GM23338 (cell line): ENCODE data around the gene NSD2. TPM values are rescaled to one million over a fixed set of nuclear protein-coding genes. Genes with fewer than 3 reads are reported as not detected.

Experiments used
- ATAC-seq: fragments of 200-7000 bp; cut with Tn5 transposase; 3 replicates; pipeline ENCODE4 v1.9.1; 2020
- DNase-seq: peaks from one replicate; pipeline ENCODE4 v3.0.0-alpha.2; 2015; ENCODE audit warnings: low spot score
- H2AFZ ChIP-seq: fragments of 200-600 bp; sonication (generic); 2 replicates; pipeline ENCODE4 v1.8.0; 2016; ENCODE audit warnings: antibody characterized with exemption, mild to moderate bottlenecking, moderate library complexity
- H3F3A ChIP-seq: fragments of 200-600 bp; sonication (generic); replicated peaks from 2 replicates; pipeline ENCODE4 v1.8.0; 2017; ENCODE audit warnings: antibody characterized with exemption, mixed run types, low read depth
- H3K27ac ChIP-seq: fragments of 200-600 bp; sonication (generic); 2 replicates; pipeline ENCODE4 v1.6.1; 2016; ENCODE audit warnings: low read depth
- H3K27me3 ChIP-seq: fragments of 200-600 bp; sonication (generic); 2 replicates; pipeline ENCODE4 v1.8.0; 2016; ENCODE audit warnings: mild to moderate bottlenecking, mixed run types, moderate library complexity; ENCODE audit not compliant: insufficient read depth
- H3K36me3 ChIP-seq: fragments of 200-600 bp; sonication (generic); 2 replicates; pipeline ENCODE4 v1.8.0; 2016; ENCODE audit warnings: mild to moderate bottlenecking; ENCODE audit not compliant: insufficient read depth
- H3K4me1 ChIP-seq: fragments of 200-600 bp; sonication (generic); 2 replicates; pipeline ENCODE4 v1.8.0; 2016; ENCODE audit warnings: mild to moderate bottlenecking, moderate library complexity; ENCODE audit not compliant: insufficient read depth
- H3K4me2 ChIP-seq: fragments of 200-600 bp; sonication (generic); 2 replicates; pipeline ENCODE4 v1.7.1; 2017; ENCODE audit warnings: mixed run types
- H3K4me3 ChIP-seq: fragments of 200-600 bp; sonication (generic); 2 replicates; pipeline ENCODE4 v1.6.1; 2016; ENCODE audit warnings: mixed run types
- H3K79me2 ChIP-seq: fragments of 200-600 bp; sonication (generic); replicated peaks from 2 replicates; pipeline ENCODE4 v1.8.0; 2017; ENCODE audit warnings: mild to moderate bottlenecking; ENCODE audit not compliant: insufficient read depth
- H3K9me2 ChIP-seq: fragments of 200-600 bp; sonication (generic); 2 replicates; pipeline ENCODE4 v1.8.0; 2017; ENCODE audit not compliant: insufficient read depth
- H4K20me1 ChIP-seq: fragments of 200-600 bp; sonication (generic); replicated peaks from 2 replicates; pipeline ENCODE4 v1.8.0; 2017; ENCODE audit warnings: mild to moderate bottlenecking; ENCODE audit not compliant: insufficient read depth
- H3K27ac Mint-ChIP-seq: 2 replicates; pipeline ENCODE4 v1.8.0; 2020; ENCODE audit warnings: inconsistent platforms, mild to moderate bottlenecking, moderate library complexity, mixed read lengths
- H3K27me3 Mint-ChIP-seq: 3 replicates; pipeline ENCODE4 v1.8.0; 2022; ENCODE audit warnings: low read depth, mild to moderate bottlenecking, moderate library complexity, mixed read lengths, inconsistent platforms; ENCODE audit not compliant: insufficient read depth, poor library complexity
- H3K36me3 Mint-ChIP-seq: 3 replicates; pipeline ENCODE4 v1.8.0; 2021; ENCODE audit warnings: low read depth, mild to moderate bottlenecking, inconsistent platforms, moderate library complexity, mixed read lengths
- H3K4me1 Mint-ChIP-seq: 3 replicates; pipeline ENCODE4 v1.8.0; 2020; ENCODE audit warnings: mild to moderate bottlenecking, inconsistent platforms, mixed read lengths
- H3K4me3 Mint-ChIP-seq: 3 replicates; pipeline ENCODE4 v1.8.0; 2021; ENCODE audit warnings: moderate library complexity, mild to moderate bottlenecking, inconsistent platforms, mixed read lengths
- H3K9me3 Mint-ChIP-seq: 3 replicates; pipeline ENCODE4 v1.8.0; 2020; ENCODE audit warnings: moderate library complexity, mild to moderate bottlenecking, inconsistent platforms, mixed read lengths
- CREB1 ChIP-seq: fragments of 250-450 bp; sonication (Bioruptor Pico); IDR thresholded peaks from 2 replicates; pipeline ENCODE4 v1.5.0; 2020; ENCODE audit warnings: low read depth, mild to moderate bottlenecking, moderate library complexity
- EZH2 ChIP-seq: fragments of 200-600 bp; sonication (generic); IDR thresholded peaks from one replicate; pipeline ENCODE4 v1.8.0; 2017; ENCODE audit warnings: antibody characterized with exemption, mild to moderate bottlenecking, low read depth; ENCODE audit not compliant: unreplicated experiment
- EZH2phosphoT487 ChIP-seq: fragments of 200-600 bp; sonication (generic); IDR thresholded peaks from one replicate; pipeline ENCODE4 v1.8.1; 2018; ENCODE audit warnings: antibody characterized with exemption; ENCODE audit not compliant: unreplicated experiment
- JUNB ChIP-seq: IDR thresholded peaks from one replicate; pipeline ENCODE4 v1.6.1; 2016; ENCODE audit warnings: antibody characterized with exemption; ENCODE audit not compliant: unreplicated experiment
- NANOG ChIP-seq: IDR thresholded peaks from 2 replicates; pipeline ENCODE4 v1.6.1; 2016; ENCODE audit warnings: antibody characterized with exemption, borderline replicate concordance
- POLR2AphosphoS5 ChIP-seq: IDR thresholded peaks from 2 replicates; pipeline ENCODE4 v1.6.1; 2016; ENCODE audit warnings: antibody characterized with exemption, low read depth
- STAT1 ChIP-seq: IDR thresholded peaks from one replicate; pipeline ENCODE4 v1.6.1; 2016; ENCODE audit warnings: antibody characterized with exemption; ENCODE audit not compliant: unreplicated experiment
- ZNF114 ChIP-seq: fragments of 250-450 bp; sonication (Bioruptor Pico); IDR thresholded peaks from 2 replicates; pipeline ENCODE4 v1.5.0; 2020; ENCODE audit warnings: mild to moderate bottlenecking, moderate library complexity
- ZNF331 ChIP-seq: fragments of 250-450 bp; sonication (Bioruptor Pico); IDR thresholded peaks from 2 replicates; pipeline ENCODE4 v1.5.0; 2020; ENCODE audit warnings: low read depth, mild to moderate bottlenecking, moderate library complexity
- polyA plus RNA-seq: library from polyadenylated mRNA; unstranded; fragments of >200 nt; fragmentation: Nextera tagmentation; extraction: Ambion mirVana; gene quantifications from 2 replicates; pipeline ENCODE4 v1.2.1, GENCODE V29; 2016
- total RNA-seq: library from RNA; depleted of rRNA; stranded (reverse); fragments of >200 nt; shearing (Covaris generic); gene quantifications from 2 replicates; pipeline ENCODE4 v1.2.3, GENCODE V29; 2014
- TF ChIP-seq, protein P1 (sequence below): IDR thresholded peaks from one replicate; pipeline ENCODE4 v1.6.1; 2018; ENCODE audit warnings: antibody characterized with exemption; ENCODE audit not compliant: unreplicated experiment
- TF ChIP-seq, protein P2 (sequence below), 2 experiments: fragments of 200-600 bp in 1 of 2; sonication (generic) in 1 of 2; conservative IDR thresholded peaks; 2 replicates each; pipeline versions ENCODE4 v1.5.1 to v1.6.1; 2016 to 2017; ENCODE audit warnings: antibody characterized with exemption in 2 of 2, low read depth in 2 of 2, mild to moderate bottlenecking in 2 of 2, moderate library complexity in 1 of 2
- TF ChIP-seq, protein P3 (sequence below): IDR thresholded peaks from 2 replicates; pipeline ENCODE4 v1.6.1; 2016; ENCODE audit warnings: antibody characterized with exemption
- TF ChIP-seq, protein P4 (sequence below): fragments of 250-450 bp; sonication (Bioruptor Pico); IDR thresholded peaks from 2 replicates; pipeline ENCODE4 v1.5.0; 2020; ENCODE audit warnings: mild to moderate bottlenecking, moderate library complexity

Gene NSD2
- total and polyA plus RNA-seq, 2 experiments from 2014 or later = 33.5 to 84.4 TPM

DNA sequence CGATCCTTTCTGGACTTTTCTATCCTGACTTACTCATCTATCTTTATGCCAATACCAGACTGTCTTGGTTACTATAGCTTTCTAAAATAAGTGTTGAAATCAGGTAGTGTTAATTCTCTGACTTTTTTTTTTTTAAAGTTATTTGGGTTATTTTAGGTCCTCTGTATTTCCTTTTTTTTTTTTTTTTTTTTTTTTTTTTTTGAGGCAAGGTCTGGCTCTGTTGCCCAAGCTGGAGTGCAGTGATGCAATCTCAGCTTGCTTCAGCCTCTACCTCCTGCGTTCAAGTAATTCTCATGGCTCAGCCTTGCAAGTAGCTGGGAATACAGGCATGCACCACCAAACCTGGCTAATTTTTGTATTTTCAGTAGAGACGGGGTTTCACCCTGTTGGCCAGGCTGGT lies 140.4 kb downstream of the NSD2 start (continued):
- TF ChIP-seq, protein P1, sequence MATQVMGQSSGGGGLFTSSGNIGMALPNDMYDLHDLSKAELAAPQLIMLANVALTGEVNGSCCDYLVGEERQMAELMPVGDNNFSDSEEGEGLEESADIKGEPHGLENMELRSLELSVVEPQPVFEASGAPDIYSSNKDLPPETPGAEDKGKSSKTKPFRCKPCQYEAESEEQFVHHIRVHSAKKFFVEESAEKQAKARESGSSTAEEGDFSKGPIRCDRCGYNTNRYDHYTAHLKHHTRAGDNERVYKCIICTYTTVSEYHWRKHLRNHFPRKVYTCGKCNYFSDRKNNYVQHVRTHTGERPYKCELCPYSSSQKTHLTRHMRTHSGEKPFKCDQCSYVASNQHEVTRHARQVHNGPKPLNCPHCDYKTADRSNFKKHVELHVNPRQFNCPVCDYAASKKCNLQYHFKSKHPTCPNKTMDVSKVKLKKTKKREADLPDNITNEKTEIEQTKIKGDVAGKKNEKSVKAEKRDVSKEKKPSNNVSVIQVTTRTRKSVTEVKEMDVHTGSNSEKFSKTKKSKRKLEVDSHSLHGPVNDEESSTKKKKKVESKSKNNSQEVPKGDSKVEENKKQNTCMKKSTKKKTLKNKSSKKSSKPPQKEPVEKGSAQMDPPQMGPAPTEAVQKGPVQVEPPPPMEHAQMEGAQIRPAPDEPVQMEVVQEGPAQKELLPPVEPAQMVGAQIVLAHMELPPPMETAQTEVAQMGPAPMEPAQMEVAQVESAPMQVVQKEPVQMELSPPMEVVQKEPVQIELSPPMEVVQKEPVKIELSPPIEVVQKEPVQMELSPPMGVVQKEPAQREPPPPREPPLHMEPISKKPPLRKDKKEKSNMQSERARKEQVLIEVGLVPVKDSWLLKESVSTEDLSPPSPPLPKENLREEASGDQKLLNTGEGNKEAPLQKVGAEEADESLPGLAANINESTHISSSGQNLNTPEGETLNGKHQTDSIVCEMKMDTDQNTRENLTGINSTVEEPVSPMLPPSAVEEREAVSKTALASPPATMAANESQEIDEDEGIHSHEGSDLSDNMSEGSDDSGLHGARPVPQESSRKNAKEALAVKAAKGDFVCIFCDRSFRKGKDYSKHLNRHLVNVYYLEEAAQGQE = no peak
- TF ChIP-seq ZNF114 (CRISPR knock-in tag) (no peak), NANOG (no peak), STAT1 (no peak), CREB1 (CRISPR knock-in tag) (no peak), JUNB (no peak), POLR2AphosphoS5 (no peak)
- TF ChIP-seq, protein P2, sequence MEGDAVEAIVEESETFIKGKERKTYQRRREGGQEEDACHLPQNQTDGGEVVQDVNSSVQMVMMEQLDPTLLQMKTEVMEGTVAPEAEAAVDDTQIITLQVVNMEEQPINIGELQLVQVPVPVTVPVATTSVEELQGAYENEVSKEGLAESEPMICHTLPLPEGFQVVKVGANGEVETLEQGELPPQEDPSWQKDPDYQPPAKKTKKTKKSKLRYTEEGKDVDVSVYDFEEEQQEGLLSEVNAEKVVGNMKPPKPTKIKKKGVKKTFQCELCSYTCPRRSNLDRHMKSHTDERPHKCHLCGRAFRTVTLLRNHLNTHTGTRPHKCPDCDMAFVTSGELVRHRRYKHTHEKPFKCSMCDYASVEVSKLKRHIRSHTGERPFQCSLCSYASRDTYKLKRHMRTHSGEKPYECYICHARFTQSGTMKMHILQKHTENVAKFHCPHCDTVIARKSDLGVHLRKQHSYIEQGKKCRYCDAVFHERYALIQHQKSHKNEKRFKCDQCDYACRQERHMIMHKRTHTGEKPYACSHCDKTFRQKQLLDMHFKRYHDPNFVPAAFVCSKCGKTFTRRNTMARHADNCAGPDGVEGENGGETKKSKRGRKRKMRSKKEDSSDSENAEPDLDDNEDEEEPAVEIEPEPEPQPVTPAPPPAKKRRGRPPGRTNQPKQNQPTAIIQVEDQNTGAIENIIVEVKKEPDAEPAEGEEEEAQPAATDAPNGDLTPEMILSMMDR (conservative IDR thresholded peaks at IDR 0.05; ENCODE audit: low read depth in 2 of 2) = no peak
- TF ChIP-seq, protein P3, sequence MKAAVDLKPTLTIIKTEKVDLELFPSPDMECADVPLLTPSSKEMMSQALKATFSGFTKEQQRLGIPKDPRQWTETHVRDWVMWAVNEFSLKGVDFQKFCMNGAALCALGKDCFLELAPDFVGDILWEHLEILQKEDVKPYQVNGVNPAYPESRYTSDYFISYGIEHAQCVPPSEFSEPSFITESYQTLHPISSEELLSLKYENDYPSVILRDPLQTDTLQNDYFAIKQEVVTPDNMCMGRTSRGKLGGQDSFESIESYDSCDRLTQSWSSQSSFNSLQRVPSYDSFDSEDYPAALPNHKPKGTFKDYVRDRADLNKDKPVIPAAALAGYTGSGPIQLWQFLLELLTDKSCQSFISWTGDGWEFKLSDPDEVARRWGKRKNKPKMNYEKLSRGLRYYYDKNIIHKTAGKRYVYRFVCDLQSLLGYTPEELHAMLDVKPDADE = no peak

DNA sequence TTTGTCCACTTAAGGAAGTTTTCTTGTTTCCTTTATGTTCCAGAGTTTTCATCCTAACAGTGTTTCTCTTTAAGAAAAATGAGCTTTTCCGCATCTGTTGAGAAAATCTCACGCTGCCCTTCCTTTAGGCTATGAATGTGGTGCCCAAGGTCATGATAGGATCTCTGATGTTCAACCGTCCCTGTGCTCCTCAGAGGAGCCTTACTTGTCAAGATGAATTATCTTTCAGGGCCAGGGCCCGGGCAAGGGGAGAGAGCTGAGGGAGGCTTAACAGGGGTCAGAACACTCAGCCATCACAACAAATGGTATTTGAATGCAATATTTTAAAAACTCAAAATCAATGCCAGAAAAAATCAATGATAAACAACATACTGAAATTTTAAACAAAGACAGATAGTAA lies 143.8 kb downstream of the NSD2 start:
- H4K20me1 ChIP-seq = no peaks in the 10 kb centered on the region
- H3K27ac ChIP-seq = no peak overlapping the region
- Mint-ChIP-seq H3K4me3 (no peak overlapping the region), H3K9me3 (no peaks in the 10 kb centered on the region), H3K27ac (no peak overlapping the region), H3K36me3 (no peaks in the 10 kb centered on the region), H3K27me3 (peaks cover 20% of the 10 kb centered on the region), H3K4me1 (peaks cover under 1% of the 10 kb centered on the region; the same call in 1 of the 3 replicates)
- H3K9me2 ChIP-seq = no peaks in the 10 kb centered on the region
- H3F3A ChIP-seq = no peaks in the 10 kb centered on the region
- no peak overlapping the region for H3K4me3 ChIP-seq
- no peaks in the 10 kb centered on the region for H3K79me2 ChIP-seq
- H3K4me2 ChIP-seq = no peak overlapping the region
- no peak for DNase-seq
- no peaks in the 10 kb centered on the region for H3K4me1 ChIP-seq
- ATAC-seq = no peak
- H3K27me3 ChIP-seq = peaks cover 7% of the 10 kb centered on the region; the same call in 1 of the 2 replicates
- no peaks in the 10 kb centered on the region for H3K36me3 ChIP-seq
- H2AFZ ChIP-seq = no peak overlapping the region
- TF ChIP-seq EZH2 = no peak
- TF ChIP-seq ZNF331 (CRISPR knock-in tag) = no peak
- TF ChIP-seq JUNB = no peak
- TF ChIP-seq CREB1 (CRISPR knock-in tag) = no peak
- TF ChIP-seq NANOG = no peak
- no peak for TF ChIP-seq EZH2phosphoT487
- no peak for TF ChIP-seq POLR2AphosphoS5
- no peak for TF ChIP-seq ZNF114 (CRISPR knock-in tag)
- TF ChIP-seq, protein P4, sequence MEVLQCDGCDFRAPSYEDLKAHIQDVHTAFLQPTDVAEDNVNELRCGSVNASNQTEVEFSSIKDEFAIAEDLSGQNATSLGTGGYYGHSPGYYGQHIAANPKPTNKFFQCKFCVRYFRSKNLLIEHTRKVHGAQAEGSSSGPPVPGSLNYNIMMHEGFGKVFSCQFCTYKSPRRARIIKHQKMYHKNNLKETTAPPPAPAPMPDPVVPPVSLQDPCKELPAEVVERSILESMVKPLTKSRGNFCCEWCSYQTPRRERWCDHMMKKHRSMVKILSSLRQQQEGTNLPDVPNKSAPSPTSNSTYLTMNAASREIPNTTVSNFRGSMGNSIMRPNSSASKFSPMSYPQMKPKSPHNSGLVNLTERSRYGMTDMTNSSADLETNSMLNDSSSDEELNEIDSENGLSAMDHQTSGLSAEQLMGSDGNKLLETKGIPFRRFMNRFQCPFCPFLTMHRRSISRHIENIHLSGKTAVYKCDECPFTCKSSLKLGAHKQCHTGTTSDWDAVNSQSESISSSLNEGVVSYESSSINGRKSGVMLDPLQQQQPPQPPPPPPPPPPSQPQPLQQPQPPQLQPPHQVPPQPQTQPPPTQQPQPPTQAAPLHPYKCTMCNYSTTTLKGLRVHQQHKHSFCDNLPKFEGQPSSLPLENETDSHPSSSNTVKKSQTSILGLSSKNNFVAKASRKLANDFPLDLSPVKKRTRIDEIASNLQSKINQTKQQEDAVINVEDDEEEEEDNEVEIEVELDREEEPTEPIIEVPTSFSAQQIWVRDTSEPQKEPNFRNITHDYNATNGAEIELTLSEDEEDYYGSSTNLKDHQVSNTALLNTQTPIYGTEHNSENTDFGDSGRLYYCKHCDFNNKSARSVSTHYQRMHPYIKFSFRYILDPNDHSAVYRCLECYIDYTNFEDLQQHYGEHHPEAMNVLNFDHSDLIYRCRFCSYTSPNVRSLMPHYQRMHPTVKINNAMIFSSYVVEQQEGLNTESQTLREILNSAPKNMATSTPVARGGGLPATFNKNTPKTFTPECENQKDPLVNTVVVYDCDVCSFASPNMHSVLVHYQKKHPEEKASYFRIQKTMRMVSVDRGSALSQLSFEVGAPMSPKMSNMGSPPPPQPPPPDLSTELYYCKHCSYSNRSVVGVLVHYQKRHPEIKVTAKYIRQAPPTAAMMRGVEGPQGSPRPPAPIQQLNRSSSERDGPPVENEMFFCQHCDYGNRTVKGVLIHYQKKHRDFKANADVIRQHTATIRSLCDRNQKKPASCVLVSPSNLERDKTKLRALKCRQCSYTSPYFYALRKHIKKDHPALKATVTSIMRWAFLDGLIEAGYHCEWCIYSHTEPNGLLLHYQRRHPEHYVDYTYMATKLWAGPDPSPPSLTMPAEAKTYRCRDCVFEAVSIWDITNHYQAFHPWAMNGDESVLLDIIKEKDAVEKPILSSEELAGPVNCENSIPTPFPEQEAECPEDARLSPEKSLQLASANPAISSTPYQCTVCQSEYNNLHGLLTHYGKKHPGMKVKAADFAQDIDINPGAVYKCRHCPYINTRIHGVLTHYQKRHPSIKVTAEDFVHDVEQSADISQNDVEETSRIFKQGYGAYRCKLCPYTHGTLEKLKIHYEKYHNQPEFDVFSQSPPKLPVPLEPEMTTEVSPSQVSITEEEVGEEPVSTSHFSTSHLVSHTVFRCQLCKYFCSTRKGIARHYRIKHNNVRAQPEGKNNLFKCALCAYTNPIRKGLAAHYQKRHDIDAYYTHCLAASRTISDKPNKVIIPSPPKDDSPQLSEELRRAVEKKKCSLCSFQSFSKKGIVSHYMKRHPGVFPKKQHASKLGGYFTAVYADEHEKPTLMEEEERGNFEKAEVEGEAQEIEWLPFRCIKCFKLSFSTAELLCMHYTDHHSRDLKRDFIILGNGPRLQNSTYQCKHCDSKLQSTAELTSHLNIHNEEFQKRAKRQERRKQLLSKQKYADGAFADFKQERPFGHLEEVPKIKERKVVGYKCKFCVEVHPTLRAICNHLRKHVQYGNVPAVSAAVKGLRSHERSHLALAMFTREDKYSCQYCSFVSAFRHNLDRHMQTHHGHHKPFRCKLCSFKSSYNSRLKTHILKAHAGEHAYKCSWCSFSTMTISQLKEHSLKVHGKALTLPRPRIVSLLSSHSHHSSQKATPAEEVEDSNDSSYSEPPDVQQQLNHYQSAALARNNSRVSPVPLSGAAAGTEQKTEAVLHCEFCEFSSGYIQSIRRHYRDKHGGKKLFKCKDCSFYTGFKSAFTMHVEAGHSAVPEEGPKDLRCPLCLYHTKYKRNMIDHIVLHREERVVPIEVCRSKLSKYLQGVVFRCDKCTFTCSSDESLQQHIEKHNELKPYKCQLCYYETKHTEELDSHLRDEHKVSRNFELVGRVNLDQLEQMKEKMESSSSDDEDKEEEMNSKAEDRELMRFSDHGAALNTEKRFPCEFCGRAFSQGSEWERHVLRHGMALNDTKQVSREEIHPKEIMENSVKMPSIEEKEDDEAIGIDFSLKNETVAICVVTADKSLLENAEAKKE (CRISPR knock-in tag) = no peak
